ENCODE data around the gene SLC15A3. TPM values are rescaled to one million over a fixed set of nuclear protein-coding genes. Genes with fewer than 3 reads are reported as not detected.

SLC15A3 gene
- total RNA-seq, 1 donor from 2014 or later, result 66.3 TPM

- DNase-seq (ENCODE audit: low read depth) (no peak), FAIRE-seq (no peak)
- peak overlapping the region; percentile 82 for H2AFZ ChIP-seq (ENCODE audit: low read depth, low read length)
- no peaks in the 10 kb centered on the region for H3K36me3 ChIP-seq (ENCODE audit: insufficient read depth, low read length)
- TF ChIP-seq EZH2 (IDR thresholded peaks at IDR 0.05; ENCODE audit: insufficient read depth, low read length), result no peak
- TF ChIP-seq CTCF (IDR thresholded peaks at IDR 0.05; ENCODE audit: insufficient read depth, low read depth, low read length), result no peak
- Mint-ChIP-seq H3K4me1 (ENCODE audit: low read depth, unreplicated experiment) (peaks cover 7% of the 10 kb centered on the region), H3K27ac (ENCODE audit: unreplicated experiment) (no peak overlapping the region), H3K36me3 (ENCODE audit: low read depth, unreplicated experiment) (no peaks in the 10 kb centered on the region), H3K9me3 (ENCODE audit: unreplicated experiment) (peaks cover 7% of the 10 kb centered on the region), H3K4me3 (ENCODE audit: unreplicated experiment) (peak overlapping the region; percentile 100), H3K27me3 (ENCODE audit: low read depth, unreplicated experiment) (peaks cover 32% of the 10 kb centered on the region)
- peak overlapping the region; percentile 81 for H3K9ac ChIP-seq (ENCODE audit: low read length)
- H3K4me3 ChIP-seq (ENCODE audit: insufficient read depth, low read depth, low read length), result peak overlapping the region; percentile 66
- peaks cover 6% of the 10 kb centered on the region for H3K27me3 ChIP-seq (ENCODE audit: insufficient read depth, low read length)
- H3K9me3 ChIP-seq (ENCODE audit: insufficient read depth, low read depth, low read length), result no peaks in the 10 kb centered on the region
- peaks cover 35% of the 10 kb centered on the region for H3K79me2 ChIP-seq (ENCODE audit: insufficient read depth, low read length)
- peaks cover 7% of the 10 kb centered on the region for H4K20me1 ChIP-seq (ENCODE audit: insufficient read depth, low read length)
- H3K4me1 ChIP-seq (ENCODE audit: insufficient read depth, low read length), result peaks cover 23% of the 10 kb centered on the region
- peak overlapping the region; percentile 84 for H3K27ac ChIP-seq (ENCODE audit: low read depth, low read length)
- H3K4me2 ChIP-seq (ENCODE audit: low read length), result peak overlapping the region; percentile 86
Observed at GRCh38 chr11:60912851-60913528, 39.0 kb downstream of the SLC15A3 start.

- Histone ChIP-seq H3K4me1 (ENCODE audit: insufficient read depth, low read length) (peaks cover 23% of the 10 kb centered on the region), H3K79me2 (ENCODE audit: insufficient read depth, low read length) (peaks cover 29% of the 10 kb centered on the region), H3K9me3 (ENCODE audit: insufficient read depth, low read depth, low read length) (no peaks in the 10 kb centered on the region), H4K20me1 (ENCODE audit: insufficient read depth, low read length) (peaks cover 4% of the 10 kb centered on the region), H3K4me2 (ENCODE audit: low read length) (peak overlapping the region; percentile 86), H3K4me3 (ENCODE audit: insufficient read depth, low read depth, low read length) (no peak overlapping the region), H3K27ac (ENCODE audit: low read depth, low read length) (no peak overlapping the region), H3K36me3 (ENCODE audit: insufficient read depth, low read length) (no peaks in the 10 kb centered on the region), H3K27me3 (ENCODE audit: insufficient read depth, low read length) (peaks cover 6% of the 10 kb centered on the region), H3K9ac (ENCODE audit: low read length) (peak overlapping the region; percentile 81), H2AFZ (ENCODE audit: low read depth, low read length) (peak overlapping the region; percentile 82)
- DNase-seq (ENCODE audit: low read depth) (no peak), FAIRE-seq (no peak)
- Mint-ChIP-seq H3K4me1 (ENCODE audit: low read depth, unreplicated experiment) (peaks cover 7% of the 10 kb centered on the region), H3K27me3 (ENCODE audit: low read depth, unreplicated experiment) (peaks cover 34% of the 10 kb centered on the region), H3K36me3 (ENCODE audit: low read depth, unreplicated experiment) (no peaks in the 10 kb centered on the region), H3K4me3 (ENCODE audit: unreplicated experiment) (peak overlapping the region; percentile 58), H3K9me3 (ENCODE audit: unreplicated experiment) (peaks cover 7% of the 10 kb centered on the region), H3K27ac (ENCODE audit: unreplicated experiment) (no peak overlapping the region)
- TF ChIP-seq EZH2 (IDR thresholded peaks at IDR 0.05; ENCODE audit: insufficient read depth, low read length) (no peak), CTCF (IDR thresholded peaks at IDR 0.05; ENCODE audit: insufficient read depth, low read depth, low read length) (no peak)
Observed at GRCh38 chr11:60912223-60912850, 39.6 kb downstream of the SLC15A3 start.

Measured in astrocyte (in vitro differentiated cells and primary cell).